ENCODE data around the gene MAPRE2. TPM values are rescaled to one million over a fixed set of nuclear protein-coding genes. Genes with fewer than 3 reads are reported as not detected.
A peak's percentile ranks its signal among the peaks of the same experiment; 100 is the strongest.

Gene MAPRE2
- total and polyA plus RNA-seq, 2 of the 13 experiments (the other 11 are each of a cell fraction or from before 2014, with no cell fraction given): 34.5 to 67.9 TPM

GRCh38 chr18:35085450-35086380, 44.5 kb downstream of the MAPRE2 start (continued):
- TF ChIP-seq ZNF569 (CRISPR knock-in tag; IDR thresholded peaks at IDR 0.05; ENCODE audit: borderline replicate concordance): no peak
- no peak for TF ChIP-seq FOXA1 (IDR thresholded peaks at IDR 0.05)
- TF ChIP-seq FOXA1 (CRISPR knock-in tag; IDR thresholded peaks at IDR 0.05): 0 out of 2 replicates have a peak, but pooled peaks have one; percentile 14
- no peak for TF ChIP-seq BATF2 (CRISPR knock-in tag; IDR thresholded peaks at IDR 0.05)
- no peak for TF ChIP-seq ESRRA (CRISPR knock-in tag; IDR thresholded peaks at IDR 0.05; ENCODE audit: low read depth)
- TF ChIP-seq ZBTB26 (CRISPR knock-in tag; IDR thresholded peaks at IDR 0.05; ENCODE audit: borderline replicate concordance): no peak
- TF ChIP-seq HDAC1 (CRISPR knock-in tag; IDR thresholded peaks at IDR 0.05): no peak
- no peak for TF ChIP-seq KAT7 (CRISPR knock-in tag; IDR thresholded peaks at IDR 0.05; ENCODE audit: borderline replicate concordance)
- no peak for TF ChIP-seq ZNF570 (CRISPR knock-in tag; IDR thresholded peaks at IDR 0.05; ENCODE audit: borderline replicate concordance)
- no peak for TF ChIP-seq HOXA5 (CRISPR knock-in tag; IDR thresholded peaks at IDR 0.05)
- TF ChIP-seq, protein P1, sequence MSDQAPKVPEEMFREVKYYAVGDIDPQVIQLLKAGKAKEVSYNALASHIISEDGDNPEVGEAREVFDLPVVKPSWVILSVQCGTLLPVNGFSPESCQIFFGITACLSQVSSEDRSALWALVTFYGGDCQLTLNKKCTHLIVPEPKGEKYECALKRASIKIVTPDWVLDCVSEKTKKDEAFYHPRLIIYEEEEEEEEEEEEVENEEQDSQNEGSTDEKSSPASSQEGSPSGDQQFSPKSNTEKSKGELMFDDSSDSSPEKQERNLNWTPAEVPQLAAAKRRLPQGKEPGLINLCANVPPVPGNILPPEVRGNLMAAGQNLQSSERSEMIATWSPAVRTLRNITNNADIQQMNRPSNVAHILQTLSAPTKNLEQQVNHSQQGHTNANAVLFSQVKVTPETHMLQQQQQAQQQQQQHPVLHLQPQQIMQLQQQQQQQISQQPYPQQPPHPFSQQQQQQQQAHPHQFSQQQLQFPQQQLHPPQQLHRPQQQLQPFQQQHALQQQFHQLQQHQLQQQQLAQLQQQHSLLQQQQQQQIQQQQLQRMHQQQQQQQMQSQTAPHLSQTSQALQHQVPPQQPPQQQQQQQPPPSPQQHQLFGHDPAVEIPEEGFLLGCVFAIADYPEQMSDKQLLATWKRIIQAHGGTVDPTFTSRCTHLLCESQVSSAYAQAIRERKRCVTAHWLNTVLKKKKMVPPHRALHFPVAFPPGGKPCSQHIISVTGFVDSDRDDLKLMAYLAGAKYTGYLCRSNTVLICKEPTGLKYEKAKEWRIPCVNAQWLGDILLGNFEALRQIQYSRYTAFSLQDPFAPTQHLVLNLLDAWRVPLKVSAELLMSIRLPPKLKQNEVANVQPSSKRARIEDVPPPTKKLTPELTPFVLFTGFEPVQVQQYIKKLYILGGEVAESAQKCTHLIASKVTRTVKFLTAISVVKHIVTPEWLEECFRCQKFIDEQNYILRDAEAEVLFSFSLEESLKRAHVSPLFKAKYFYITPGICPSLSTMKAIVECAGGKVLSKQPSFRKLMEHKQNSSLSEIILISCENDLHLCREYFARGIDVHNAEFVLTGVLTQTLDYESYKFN (CRISPR knock-in tag; conservative IDR thresholded peaks at IDR 0.05): peak; percentile 66
- no peak for TF ChIP-seq IRF1 (CRISPR knock-in tag; IDR thresholded peaks at IDR 0.05; ENCODE audit: low read depth)
- TF ChIP-seq PBX3 (CRISPR knock-in tag; IDR thresholded peaks at IDR 0.05; ENCODE audit: borderline replicate concordance): no peak
- TF ChIP-seq ZNF143 (CRISPR knock-in tag; IDR thresholded peaks at IDR 0.05): no peak
- TF ChIP-seq SETDB1 (CRISPR knock-in tag; IDR thresholded peaks at IDR 0.05; ENCODE audit: borderline replicate concordance): no peak
- no peak for TF ChIP-seq ZNF451 (CRISPR knock-in tag; IDR thresholded peaks at IDR 0.05)
- TF ChIP-seq GFI1 (CRISPR knock-in tag; IDR thresholded peaks at IDR 0.05; ENCODE audit: borderline replicate concordance): 0 out of 2 replicates have a peak, but pooled peaks have one; percentile 21
- TF ChIP-seq ZNF703 (CRISPR knock-in tag; IDR thresholded peaks at IDR 0.05; ENCODE audit: borderline replicate concordance): no peak
- TF ChIP-seq RBM39 (IDR thresholded peaks at IDR 0.05; ENCODE audit: low read depth, low read length, poor library complexity, severe bottlenecking): no peak
- no peak for TF ChIP-seq ARNT2 (CRISPR knock-in tag; IDR thresholded peaks at IDR 0.05; ENCODE audit: low read depth)
- peak; percentile 29; the same call in 1 of the 2 replicates for TF ChIP-seq RXRB (CRISPR knock-in tag; IDR thresholded peaks at IDR 0.05; ENCODE audit: borderline replicate concordance)

Measured in HepG2 (cell line).